Upper lobe of left lung (tissue), 4 donors: ENCODE data around the gene NBL1.

Experiments used
- CTCF ChIP-seq, 6 experiments: fragments of 450-650 bp in 4 of 6; fragments of 200-600 bp in 2 of 6; sonication (generic) in 2 of 6; IDR thresholded peaks; one replicate each; pipeline ENCODE4 v1.5.1; 2016 to 2019; ENCODE audit warnings: antibody characterized with exemption in 6 of 6
- EP300 ChIP-seq, 4 donors: sonication (generic); formaldehyde crosslinking; IDR thresholded peaks; one replicate each; pipeline ENCODE4 v1.5.1; 2017; ENCODE audit warnings: antibody characterized with exemption in 4 of 4, control low read depth in 2 of 4
- POLR2A ChIP-seq, 4 donors: fragments of 450-650 bp; IDR thresholded peaks; one replicate each; pipeline ENCODE4 v1.5.1; 2016 to 2017; ENCODE audit warnings: antibody characterized with exemption in 4 of 4, mild to moderate bottlenecking in 2 of 4
- POLR2AphosphoS5 ChIP-seq, 2 donors: sonication (generic); formaldehyde crosslinking; IDR thresholded peaks; one replicate each; pipeline ENCODE4 v1.5.1; 2017; ENCODE audit warnings: antibody characterized with exemption in 2 of 2

DNA sequence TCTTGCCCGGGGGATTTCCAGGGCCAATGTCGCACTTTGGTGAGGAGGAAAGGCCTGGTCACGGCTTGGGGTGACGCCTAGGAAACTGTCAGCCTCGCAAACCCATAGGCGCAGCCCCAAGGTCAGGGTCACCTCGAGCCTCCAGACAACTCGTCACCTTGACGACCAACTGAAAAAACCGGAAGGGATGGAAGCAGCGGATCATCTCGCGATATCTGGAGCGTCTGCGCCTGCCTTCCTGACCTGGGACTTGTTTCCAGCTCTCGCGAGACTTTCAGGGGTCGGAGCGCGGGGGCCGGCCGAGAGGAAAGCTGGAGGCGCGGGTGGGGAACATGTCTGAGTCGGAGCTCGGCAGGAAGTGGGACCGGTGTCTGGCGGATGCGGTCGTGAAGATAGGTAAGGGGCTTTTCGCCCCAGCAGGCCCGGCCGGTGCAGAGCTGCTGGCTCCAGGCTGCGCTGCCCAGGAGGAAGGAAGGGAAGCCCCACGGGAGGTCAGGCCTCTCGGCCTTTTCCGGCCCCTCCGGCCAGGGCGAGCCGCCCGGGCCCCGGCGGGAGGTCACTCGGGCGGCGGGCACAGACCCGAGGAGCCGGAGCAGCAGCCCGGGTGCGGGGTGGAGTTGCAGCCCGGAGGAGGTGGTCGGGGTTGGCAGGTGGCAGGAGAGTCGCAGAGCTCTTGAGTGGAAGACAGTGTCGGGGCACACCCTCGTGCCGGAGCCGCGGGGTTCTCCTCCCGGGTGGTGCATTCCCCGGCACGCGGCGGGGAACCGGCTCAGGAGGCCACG, 47.2 kb upstream of the NBL1 start:
- TF ChIP-seq POLR2A (IDR thresholded peaks at IDR 0.05) (peak in 3 of 4 donors; percentile 62 to 83 (median 81)), CTCF (IDR thresholded peaks at IDR 0.05) (no peak), EP300 (IDR thresholded peaks at IDR 0.05) (no peak), POLR2AphosphoS5 (IDR thresholded peaks at IDR 0.05) (peak; percentile 70 to 76)
